Activated B cell treated with CpG ODN at 0.5 μM for 24 hours (primary cell): ENCODE measurements around the gene DOP1A. TPM values are rescaled to one million over a fixed set of nuclear protein-coding genes. Genes with fewer than 3 reads are reported as not detected.

ENCODE experiments used
- ATAC-seq: fragments of 200-7000 bp; cut with Tn5 transposase; one replicate; pipeline ENCODE4 v1.10.0; 2021; ENCODE audit warnings: low read depth, mild to moderate bottlenecking, moderate library complexity
- CTCF ChIA-PET: fragments of 350-600 bp; sonication (Branson Sonifier 250); formaldehyde crosslinking; loops from one replicate; lab custom pipeline; 2021; ENCODE audit warnings: antibody characterized with exemption; lab: Charles Lee
- POLR2A ChIA-PET: fragments of 350-600 bp; sonication (Branson Sonifier 250); formaldehyde crosslinking; loops from one replicate; lab custom pipeline; 2021; ENCODE audit warnings: antibody characterized with exemption; lab: Charles Lee
- DNase-seq: peaks from one replicate; pipeline ENCODE4 v3.0.0; 2022
- H3K27ac Mint-ChIP-seq: one replicate; pipeline ENCODE4 v1.8.0; 2020; ENCODE audit warnings: mixed read lengths
- H3K27me3 Mint-ChIP-seq: one replicate; pipeline ENCODE4 v1.8.0; 2021; ENCODE audit warnings: mixed read lengths
- H3K36me3 Mint-ChIP-seq: one replicate; pipeline ENCODE4 v1.8.0; 2021; ENCODE audit warnings: low read depth, mixed read lengths
- H3K4me1 Mint-ChIP-seq: one replicate; pipeline ENCODE4 v1.8.0; 2021; ENCODE audit warnings: mixed read lengths
- H3K4me3 Mint-ChIP-seq: one replicate; pipeline ENCODE4 v1.8.0; 2020; ENCODE audit warnings: mild to moderate bottlenecking, mixed read lengths
- H3K9me3 Mint-ChIP-seq: one replicate; pipeline ENCODE4 v1.8.0; 2020; ENCODE audit warnings: mixed read lengths
- CTCF ChIP-seq: fragments of 200-600 bp; IDR thresholded peaks from one replicate; pipeline ENCODE4 v1.8.0; 2022; ENCODE audit warnings: antibody characterized with exemption, mild to moderate bottlenecking
- intact Hi-C: fragments of 100-400 bp; cut with micrococcal nuclease; formaldehyde crosslinking; loops from one replicate; pipeline ENCODE4 v1.15.1; 2024
- total RNA-seq: library from RNA; stranded (reverse); gene quantifications from 2 replicates; pipeline ENCODE4 v1.2.3, GENCODE V29; 2022

The DOP1A gene
- total RNA-seq, 1 donor from 2014 or later: 30.8 TPM

- TF ChIP-seq CTCF: no peak
- Mint-ChIP-seq H3K4me1 (no peaks in the 10 kb centered on the region), H3K9me3 (no peaks in the 10 kb centered on the region), H3K4me3 (no peak overlapping the region), H3K36me3 (no peaks in the 10 kb centered on the region), H3K27me3 (peaks cover 7% of the 10 kb centered on the region), H3K27ac (no peak overlapping the region)
- DNase-seq (no peak), ATAC-seq (no peak)
- CTCF ChIA-PET: interaction anchor here (1.0 to 4.2 kb wide), 4 partner anchors 9 to 295 kb away, joined by 3 to 73 read pairs (median 3); partner anchors contain the start of genes DOP1A, PRSS35 and UBE3D
- intact Hi-C loops: no loop called here
- POLR2A ChIA-PET: interaction anchor here (2.2 kb wide), 1 partner anchor 150 kb away, joined by 8 read pairs; the partner anchor contains the start of genes DOP1A and UBE3D
Observed at GRCh38 chr6:83216806-83217205, 149.3 kb downstream of the DOP1A start.

Other genes starting within 250 kb of the DOP1A start
- gene UBE3D, start 1.8 kb upstream of the DOP1A start, total RNA-seq: 7.0 and 9.3 TPM in 2 replicates
- 18.2 and 20.1 TPM in 2 replicates for gene PGM3, start 125.6 kb downstream of the DOP1A start, total RNA-seq
- 1.7 and 1.8 TPM in 2 replicates for gene RWDD2A, start 125.7 kb downstream of the DOP1A start, total RNA-seq